Subcutaneous adipose tissue (tissue), 4 donors: Measurements from ENCODE around the gene NEDD4. TPM values are rescaled to one million over a fixed set of nuclear protein-coding genes. Genes with fewer than 3 reads are reported as not detected.

Experiments
- total RNA-seq, 4 donors: library from RNA; depleted of rRNA; stranded (reverse); fragments of >200 nt; gene quantifications; one replicate each; pipeline ENCODE4 v1.1.0, GENCODE V29; 2016
- TF ChIP-seq, protein P1 (sequence below): fragments of 450-650 bp; IDR thresholded peaks from one replicate; pipeline ENCODE4 v1.5.1; 2016; ENCODE audit warnings: low read depth, mild to moderate bottlenecking, control low read depth, antibody characterized with exemption, moderate library complexity

NEDD4 gene
- total RNA-seq, 4 donors from 2014 or later, result 10.0 to 18.1 (median 15.3) TPM

DNA sequence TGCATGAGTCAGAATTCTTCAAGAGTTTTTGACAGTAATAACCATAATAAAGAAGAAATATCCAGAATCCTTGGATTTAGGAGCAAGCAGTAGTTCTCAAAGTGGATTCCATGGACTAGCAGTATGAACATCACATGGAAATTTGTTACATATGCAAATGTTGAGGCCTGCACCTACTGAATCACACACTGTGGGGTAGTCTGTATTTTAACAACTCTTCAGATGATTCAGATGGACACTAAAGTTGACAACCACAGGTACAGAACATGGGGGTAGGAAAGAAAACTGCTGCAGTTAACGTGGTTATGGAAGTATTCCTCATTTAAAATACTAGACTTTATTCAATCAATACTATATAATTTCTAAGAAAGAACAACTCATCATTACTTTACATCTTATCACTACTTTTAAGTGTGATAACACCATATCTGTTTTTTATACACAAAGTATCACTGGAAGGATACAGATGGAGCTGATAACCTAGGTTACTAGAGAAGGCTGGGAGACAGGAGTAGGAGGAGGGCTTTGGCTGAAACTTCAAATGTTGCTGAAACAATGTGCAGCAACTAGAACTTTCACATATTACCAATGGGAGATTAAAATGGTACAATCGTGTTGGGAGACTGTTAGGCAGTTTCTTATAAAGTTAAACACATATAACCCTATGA is 11.7 kb downstream of the NEDD4 start:
- TF ChIP-seq, protein P1, sequence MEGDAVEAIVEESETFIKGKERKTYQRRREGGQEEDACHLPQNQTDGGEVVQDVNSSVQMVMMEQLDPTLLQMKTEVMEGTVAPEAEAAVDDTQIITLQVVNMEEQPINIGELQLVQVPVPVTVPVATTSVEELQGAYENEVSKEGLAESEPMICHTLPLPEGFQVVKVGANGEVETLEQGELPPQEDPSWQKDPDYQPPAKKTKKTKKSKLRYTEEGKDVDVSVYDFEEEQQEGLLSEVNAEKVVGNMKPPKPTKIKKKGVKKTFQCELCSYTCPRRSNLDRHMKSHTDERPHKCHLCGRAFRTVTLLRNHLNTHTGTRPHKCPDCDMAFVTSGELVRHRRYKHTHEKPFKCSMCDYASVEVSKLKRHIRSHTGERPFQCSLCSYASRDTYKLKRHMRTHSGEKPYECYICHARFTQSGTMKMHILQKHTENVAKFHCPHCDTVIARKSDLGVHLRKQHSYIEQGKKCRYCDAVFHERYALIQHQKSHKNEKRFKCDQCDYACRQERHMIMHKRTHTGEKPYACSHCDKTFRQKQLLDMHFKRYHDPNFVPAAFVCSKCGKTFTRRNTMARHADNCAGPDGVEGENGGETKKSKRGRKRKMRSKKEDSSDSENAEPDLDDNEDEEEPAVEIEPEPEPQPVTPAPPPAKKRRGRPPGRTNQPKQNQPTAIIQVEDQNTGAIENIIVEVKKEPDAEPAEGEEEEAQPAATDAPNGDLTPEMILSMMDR, result no peak

DNA sequence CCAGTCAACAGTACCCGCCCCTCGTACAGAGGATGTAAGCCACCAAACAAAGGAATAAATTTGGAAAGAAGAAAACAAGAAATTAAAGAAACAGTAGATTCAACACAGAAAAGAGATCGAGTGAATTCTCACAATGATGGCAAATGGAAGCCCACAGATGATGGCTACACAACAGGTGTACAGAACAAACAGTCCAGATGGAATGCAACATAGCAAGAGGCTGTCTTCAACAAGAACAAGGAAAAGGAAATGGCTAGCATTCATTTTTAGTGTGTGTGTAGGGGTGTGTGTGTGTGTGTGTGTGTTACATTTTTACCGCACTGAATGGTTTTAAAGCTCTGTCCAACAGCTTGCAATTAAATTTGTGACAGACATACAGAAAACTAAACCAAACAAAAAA is 12.9 kb downstream of the NEDD4 start:
- TF ChIP-seq, protein P1, result no peak

DNA sequence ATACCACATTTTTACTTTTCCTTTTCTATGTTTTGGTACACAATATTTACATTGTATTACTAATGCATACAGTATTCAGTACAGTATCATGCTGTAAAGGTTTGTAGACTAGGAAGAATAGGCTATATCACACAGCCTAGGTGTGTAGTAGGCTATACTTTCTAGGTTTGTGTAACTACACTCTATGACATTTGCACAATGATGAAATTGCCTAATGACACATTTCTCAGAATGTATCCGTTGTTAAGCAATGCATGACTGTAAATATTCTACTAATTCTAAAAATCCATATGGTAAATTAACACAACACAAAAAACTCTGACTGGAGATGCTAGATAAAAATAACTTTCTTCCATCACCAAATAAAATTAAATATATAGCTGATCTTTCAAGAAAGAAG is 16.2 kb downstream of the NEDD4 start:
- TF ChIP-seq, protein P1, result no peak

DNA sequence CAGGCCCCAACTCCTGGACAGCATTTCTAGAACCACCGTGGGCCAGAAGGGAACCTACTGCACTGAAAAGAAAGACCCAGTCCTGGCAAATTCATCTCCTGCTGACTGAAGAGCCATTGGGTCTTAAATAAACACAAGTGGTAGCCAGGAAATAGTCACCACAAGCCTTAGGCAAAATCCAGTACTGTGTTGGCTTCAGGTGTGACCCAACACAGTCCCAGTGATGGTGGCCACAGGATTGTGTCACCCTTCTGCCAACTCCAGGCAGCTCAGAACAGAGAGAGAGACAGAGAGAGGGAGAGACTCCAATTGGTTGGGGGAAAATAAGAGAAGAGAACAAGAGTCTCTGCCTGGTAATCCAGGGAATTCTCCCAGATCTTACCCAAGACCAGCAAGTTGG is 23.1 kb downstream of the NEDD4 start:
- TF ChIP-seq, protein P1, result no peak

DNA sequence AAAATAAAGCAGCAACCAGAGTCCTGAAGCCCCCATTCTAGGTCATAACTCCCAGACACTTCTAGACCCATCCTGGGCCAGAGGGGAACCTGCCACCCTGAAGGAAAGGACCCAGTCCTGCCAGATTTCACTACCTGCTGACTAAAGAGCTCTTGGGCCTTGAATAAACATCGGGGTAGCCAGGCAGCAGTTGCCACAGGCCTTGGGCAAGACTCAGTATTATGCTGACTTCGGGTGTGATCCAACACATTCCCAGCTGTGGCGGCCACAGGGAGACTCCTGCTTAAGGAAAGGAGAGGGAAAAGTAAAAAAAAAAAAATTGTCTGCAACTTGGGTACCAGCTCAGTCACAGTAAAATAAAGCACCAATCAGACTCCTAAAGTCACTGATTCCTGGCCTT is 23.8 kb downstream of the NEDD4 start:
- TF ChIP-seq, protein P1, result no peak

DNA sequence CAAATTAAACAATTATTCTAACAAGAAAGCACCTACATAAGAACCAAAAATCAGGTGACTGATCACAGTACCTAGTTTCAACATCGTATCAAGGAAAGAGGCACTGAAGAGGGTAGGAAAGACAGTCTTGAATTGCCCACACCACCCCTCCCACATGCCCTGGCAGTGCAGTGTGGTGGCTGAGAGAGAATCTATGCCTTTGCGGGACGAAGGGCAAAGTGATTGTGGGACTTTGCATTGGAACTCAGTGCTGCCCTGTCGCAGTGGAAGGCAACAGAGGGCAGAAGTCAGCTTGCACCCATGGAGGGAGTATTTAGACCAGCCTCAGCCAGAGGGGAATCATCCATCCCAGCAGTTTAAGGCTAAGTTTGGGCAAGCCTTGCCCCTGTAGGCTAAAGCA is 24.5 kb downstream of the NEDD4 start:
- TF ChIP-seq, protein P1, result no peak

DNA sequence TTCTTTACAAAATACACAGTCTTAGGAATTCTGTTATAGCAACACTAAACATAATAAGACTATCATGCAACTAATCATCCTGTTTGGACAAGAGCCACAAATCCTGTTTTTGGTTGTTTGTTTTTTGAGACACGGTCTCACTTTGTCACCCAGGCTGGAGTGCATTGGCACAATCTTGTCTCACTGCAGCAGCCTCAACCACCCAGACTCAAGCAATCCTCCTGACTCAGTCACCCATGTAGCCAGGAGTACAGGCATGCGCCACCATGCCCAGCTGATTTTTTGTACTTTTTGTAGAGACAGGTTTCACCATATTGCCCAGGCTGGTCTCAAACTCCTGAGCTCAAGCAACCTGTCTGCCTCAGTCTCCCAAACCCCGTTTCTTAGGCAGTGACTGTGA is 28.3 kb downstream of the NEDD4 start:
- TF ChIP-seq, protein P1, result no peak
